Calu3 (cell line): ENCODE results near the gene COL18A1. TPM values are rescaled to one million over a fixed set of nuclear protein-coding genes. Genes with fewer than 3 reads are reported as not detected.

Experiments
- BruUV-seq: library from RNA; stranded (reverse); fragments of 400-500 nt; replicated peaks from 2 replicates; lab custom pipeline; 2021; lab: Mats Ljungman, UMichigan
- CTCF ChIA-PET: fragments of 300-600 bp; sonication (Branson Sonifier 250); formaldehyde crosslinking; loops from one replicate; lab custom pipeline; 2022; ENCODE audit warnings: antibody characterized with exemption; lab: Charles Lee
- DNase-seq: peaks from one replicate; pipeline ENCODE4 v3.0.0; 2022
- H3K27ac Mint-ChIP-seq: one replicate; pipeline ENCODE4 v1.8.0; 2022; ENCODE audit warnings: mixed read lengths; ENCODE audit not compliant: unreplicated experiment
- H3K27me3 Mint-ChIP-seq: one replicate; pipeline ENCODE4 v1.8.0; 2022; ENCODE audit warnings: mixed read lengths; ENCODE audit not compliant: unreplicated experiment
- H3K36me3 Mint-ChIP-seq: one replicate; pipeline ENCODE4 v1.8.0; 2022; ENCODE audit warnings: mild to moderate bottlenecking, moderate library complexity, mixed read lengths; ENCODE audit not compliant: insufficient read depth, unreplicated experiment
- H3K4me1 Mint-ChIP-seq: one replicate; pipeline ENCODE4 v1.8.0; 2022; ENCODE audit warnings: mild to moderate bottlenecking, low read depth, mixed read lengths; ENCODE audit not compliant: unreplicated experiment
- H3K4me3 Mint-ChIP-seq: one replicate; pipeline ENCODE4 v1.8.0; 2022; ENCODE audit warnings: mild to moderate bottlenecking, low read depth, moderate library complexity, mixed read lengths; ENCODE audit not compliant: unreplicated experiment
- H3K9me3 Mint-ChIP-seq: one replicate; pipeline ENCODE4 v1.8.0; 2022; ENCODE audit warnings: low read depth, mixed read lengths; ENCODE audit not compliant: unreplicated experiment
- CTCF ChIP-seq: fragments of 200-600 bp; IDR thresholded peaks from one replicate; pipeline ENCODE4 v1.8.0; 2022; ENCODE audit warnings: antibody characterized with exemption; ENCODE audit not compliant: unreplicated experiment
- intact Hi-C: fragments of 100-400 bp; cut with micrococcal nuclease; formaldehyde crosslinking; loops from one replicate; pipeline ENCODE4 v1.10.0; 2022; ENCODE audit not compliant: unreplicated experiment
- total RNA-seq: library from RNA; stranded (reverse); gene quantifications from 2 replicates; pipeline ENCODE4 v1.2.3, GENCODE V29; 2022

The COL18A1 gene
- total RNA-seq, 1 experiment from 2014 or later, result 82.9 TPM

GRCh38 chr21:45449658-45450422, 44.9 kb downstream of the COL18A1 start:
- BruUV-seq, result no TSS peak
- Mint-ChIP-seq H3K27ac (no peak overlapping the region), H3K4me3 (no peak overlapping the region), H3K36me3 (no peaks in the 10 kb centered on the region), H3K27me3 (no peaks in the 10 kb centered on the region), H3K4me1 (no peaks in the 10 kb centered on the region), H3K9me3 (peaks cover 3% of the 10 kb centered on the region)
- DNase-seq, result no peak
- intact Hi-C loops, result no loop called here
- no peak for TF ChIP-seq CTCF
- CTCF ChIA-PET, result no interaction called here

- intact Hi-C loops, result no loop called here
- no peak overlapping the region for H3K4me3 Mint-ChIP-seq
- no TSS peak for BruUV-seq
- no peaks in the 10 kb centered on the region for H3K27me3 Mint-ChIP-seq
- CTCF ChIA-PET, result no interaction called here
- no peak for DNase-seq
- H3K4me1 Mint-ChIP-seq, result no peaks in the 10 kb centered on the region
- peaks cover 2% of the 10 kb centered on the region for H3K9me3 Mint-ChIP-seq
- no peaks in the 10 kb centered on the region for H3K36me3 Mint-ChIP-seq
- no peak for TF ChIP-seq CTCF
- no peak overlapping the region for H3K27ac Mint-ChIP-seq
Observed at GRCh38 chr21:45450423-45451090, 45.6 kb downstream of the COL18A1 start.

- CTCF ChIA-PET, result no interaction called here
Observed at GRCh38 chr21:45451091-45451740, 46.3 kb downstream of the COL18A1 start.

More at GRCh38 chr21:45451091-45451740, 46.3 kb downstream of the COL18A1 start:
- Mint-ChIP-seq H3K4me1 (no peaks in the 10 kb centered on the region), H3K4me3 (no peak overlapping the region), H3K36me3 (no peaks in the 10 kb centered on the region), H3K27ac (no peak overlapping the region), H3K9me3 (no peaks in the 10 kb centered on the region), H3K27me3 (no peaks in the 10 kb centered on the region)
- no peak for TF ChIP-seq CTCF
- intact Hi-C loops, result no loop called here
- no TSS peak for BruUV-seq
- no peak for DNase-seq
